NCI-H345 treated with DMSO at 0.1 percent for 48 hours (cell line): ENCODE data around the gene CLEC10A.
"Not testable (repeated sequence)": the region's sequence is repeated elsewhere in the genome, so short reads cannot be mapped to it uniquely, and the experiment has no call there.

Experiments used
- DNase-seq: peaks from one replicate; lab custom pipeline; 2025; ENCODE audit not compliant: unreplicated experiment; lab: John Stamatoyannopoulos, UW

Gene CLEC10A

DNA sequence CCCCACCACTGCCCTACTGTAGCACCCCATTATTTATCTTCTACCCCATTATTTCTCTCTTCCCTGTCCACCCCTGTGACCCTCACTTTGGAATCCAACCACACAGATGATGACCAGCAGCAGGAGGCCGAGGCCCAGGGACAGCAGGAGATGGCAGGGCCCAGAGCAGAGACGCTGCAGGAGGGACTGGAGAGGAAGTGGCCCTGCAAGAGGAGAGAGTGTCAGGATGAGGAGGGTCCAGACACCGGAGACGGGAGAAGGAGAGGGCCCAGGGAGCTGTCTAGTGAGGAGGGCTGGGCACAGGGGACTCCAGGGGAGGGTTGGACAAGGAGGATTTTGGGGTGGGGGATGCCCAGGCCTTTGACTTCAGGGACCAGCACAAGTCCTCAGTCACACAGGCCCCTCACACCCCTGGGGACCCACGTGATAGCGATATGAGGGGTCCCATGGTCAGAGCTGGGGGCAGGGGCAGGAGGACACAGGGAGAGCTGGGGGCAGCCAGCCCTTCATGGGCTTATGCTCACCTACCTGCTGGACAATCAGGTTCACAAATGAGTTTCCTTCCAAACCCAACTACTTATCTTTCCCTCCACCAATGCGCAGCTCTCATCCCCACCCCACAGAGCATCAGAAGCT lies 2.0 kb downstream of the CLEC10A start:
- no peak for DNase-seq

DNA sequence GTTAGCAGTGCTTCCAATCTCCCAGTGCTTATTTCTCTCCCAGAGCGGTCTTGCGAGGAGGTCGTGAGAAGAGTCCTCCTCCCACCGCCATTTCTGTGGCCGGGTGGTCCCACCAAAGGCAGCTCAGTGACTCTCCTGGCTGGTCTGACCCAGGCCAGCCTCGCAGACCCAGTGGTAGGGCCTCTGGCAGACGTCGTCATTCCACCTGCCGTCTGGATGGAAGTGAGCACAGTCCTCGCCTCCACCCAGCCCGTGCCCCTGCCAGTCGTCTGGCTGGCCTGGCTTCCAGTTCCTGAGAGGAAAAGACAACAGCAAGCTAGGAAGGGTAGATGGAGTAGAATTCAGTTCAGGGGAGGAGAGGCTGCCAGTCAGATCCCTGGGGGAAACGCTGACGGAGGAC lies 5.1 kb downstream of the CLEC10A start:
- DNase-seq, result no peak

DNA sequence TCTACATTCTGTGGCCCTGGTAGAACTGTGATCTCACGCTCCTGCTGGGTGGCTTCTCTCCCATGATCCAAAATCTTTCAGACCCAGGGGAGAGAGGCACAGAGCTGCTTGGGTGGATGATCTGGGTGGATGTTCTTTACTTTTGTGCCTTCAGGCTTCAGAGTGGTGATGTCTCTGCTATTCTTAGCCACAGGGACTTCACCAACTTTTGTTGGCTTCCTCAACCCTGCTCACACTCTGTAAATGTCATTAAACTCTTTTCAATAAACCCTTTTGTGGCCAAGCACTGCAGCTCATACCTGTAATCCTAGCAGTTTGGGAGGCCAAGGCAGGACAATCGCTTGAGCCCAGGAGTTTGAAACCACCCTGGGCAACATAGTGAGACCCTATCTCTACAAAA lies 7.6 kb downstream of the CLEC10A start:
- no peak for DNase-seq

DNA sequence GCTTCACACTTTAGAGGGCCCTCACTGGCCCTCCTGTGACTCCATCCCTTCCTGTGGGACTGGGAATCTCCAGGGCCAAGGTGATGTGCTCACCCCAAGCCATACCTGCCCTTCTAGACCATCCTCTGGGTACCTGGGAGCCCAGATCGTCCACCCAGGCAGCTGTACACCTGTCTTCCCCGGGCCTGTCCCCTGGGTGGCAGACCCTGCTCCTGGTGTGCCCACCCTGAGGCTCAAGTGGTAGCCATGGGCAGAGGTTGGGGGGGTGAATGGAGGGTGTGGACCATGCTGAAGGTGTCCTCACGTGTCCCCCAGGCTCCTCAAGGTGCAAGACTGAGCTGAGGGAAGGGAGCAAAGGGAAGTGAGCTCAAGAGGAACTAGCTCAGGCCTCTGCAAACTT lies 9.3 kb downstream of the CLEC10A start:
- no peak for DNase-seq

DNA sequence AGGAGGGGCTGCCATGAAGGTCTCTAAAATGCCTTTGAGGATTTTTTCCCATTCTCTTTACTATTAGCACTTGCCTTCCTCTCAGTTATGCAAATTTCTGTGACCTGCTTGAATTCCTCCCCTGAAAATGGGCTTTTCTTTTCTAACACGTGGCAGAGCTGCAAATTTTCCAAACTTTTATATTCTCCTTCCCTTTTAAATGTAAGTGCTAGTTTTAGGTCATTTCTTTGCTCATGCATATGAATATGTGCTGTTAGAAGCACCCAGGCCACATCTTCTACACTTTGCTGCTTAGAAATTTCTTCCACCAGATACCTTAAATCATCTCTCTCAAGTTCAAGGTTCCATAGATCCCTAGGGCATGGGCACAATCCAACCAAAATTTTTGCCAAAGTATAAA lies 11.8 kb downstream of the CLEC10A start:
- DNase-seq, result no peak

DNA sequence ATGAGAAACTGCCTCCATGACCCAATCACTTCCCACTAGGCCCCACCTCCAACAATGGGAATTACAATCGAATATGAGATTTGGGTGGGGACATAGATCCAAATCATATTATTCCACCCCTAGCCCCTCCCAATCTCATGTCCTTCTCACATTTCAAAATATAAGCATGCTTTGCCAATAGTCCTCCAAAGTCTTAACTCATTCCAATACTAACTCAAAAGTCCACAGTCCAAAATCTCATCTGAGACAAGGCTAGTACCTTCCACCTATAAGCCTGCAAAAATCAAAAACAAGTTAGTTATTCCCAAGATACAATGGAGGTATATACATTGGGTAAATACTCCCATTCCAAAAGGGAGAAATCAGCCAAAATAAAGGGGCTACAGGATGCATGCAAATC lies 12.9 kb downstream of the CLEC10A start:
- DNase-seq, result no peak

DNA sequence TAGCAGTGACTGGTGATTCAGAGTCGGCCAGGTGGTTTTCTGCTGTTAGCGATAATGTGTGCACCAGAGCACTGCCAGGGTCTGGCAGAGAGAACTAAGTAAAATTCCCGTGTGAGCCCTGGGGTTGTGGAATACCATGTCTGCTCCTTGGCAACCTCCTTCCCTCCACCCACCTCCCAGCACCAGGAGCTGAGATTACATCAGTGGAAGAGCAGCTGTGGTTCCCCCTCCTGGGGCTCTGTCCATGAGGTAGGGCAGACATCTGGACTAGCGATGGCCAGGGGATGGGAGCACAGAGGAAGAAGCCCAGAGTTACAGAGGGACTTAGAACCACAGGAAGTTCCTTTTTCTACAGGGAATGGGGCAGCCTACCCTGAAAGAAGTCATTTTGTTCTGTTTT lies 15.8 kb downstream of the CLEC10A start:
- no peak for DNase-seq

DNA sequence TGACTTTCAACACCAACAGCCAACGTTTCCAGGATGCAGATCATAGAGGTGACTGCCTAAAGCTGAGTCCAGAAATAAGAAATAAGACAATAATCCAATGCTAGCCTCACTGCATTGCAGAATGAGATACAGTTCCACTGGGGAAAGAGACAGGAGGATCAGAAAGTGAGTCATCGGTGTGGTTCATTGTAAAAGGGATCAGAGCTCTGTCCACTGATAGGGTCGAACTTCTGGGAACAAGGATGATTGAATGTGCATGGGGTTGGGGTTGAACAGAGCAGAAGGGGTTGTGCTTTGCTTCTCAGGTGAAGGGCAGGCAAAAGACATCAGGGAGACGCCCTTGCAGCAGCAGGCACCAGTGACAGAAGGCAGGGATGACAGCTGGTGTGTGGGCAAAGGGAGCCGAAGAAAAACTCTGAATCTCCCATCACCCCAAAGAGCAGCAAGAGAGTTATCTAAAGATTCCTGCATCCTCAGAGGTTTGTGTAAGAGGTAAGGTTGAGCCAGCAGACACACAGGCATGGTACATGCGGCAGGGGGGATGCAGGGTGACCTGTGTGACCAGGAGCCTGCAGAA lies 16.4 kb downstream of the CLEC10A start:
- no peak for DNase-seq

DNA sequence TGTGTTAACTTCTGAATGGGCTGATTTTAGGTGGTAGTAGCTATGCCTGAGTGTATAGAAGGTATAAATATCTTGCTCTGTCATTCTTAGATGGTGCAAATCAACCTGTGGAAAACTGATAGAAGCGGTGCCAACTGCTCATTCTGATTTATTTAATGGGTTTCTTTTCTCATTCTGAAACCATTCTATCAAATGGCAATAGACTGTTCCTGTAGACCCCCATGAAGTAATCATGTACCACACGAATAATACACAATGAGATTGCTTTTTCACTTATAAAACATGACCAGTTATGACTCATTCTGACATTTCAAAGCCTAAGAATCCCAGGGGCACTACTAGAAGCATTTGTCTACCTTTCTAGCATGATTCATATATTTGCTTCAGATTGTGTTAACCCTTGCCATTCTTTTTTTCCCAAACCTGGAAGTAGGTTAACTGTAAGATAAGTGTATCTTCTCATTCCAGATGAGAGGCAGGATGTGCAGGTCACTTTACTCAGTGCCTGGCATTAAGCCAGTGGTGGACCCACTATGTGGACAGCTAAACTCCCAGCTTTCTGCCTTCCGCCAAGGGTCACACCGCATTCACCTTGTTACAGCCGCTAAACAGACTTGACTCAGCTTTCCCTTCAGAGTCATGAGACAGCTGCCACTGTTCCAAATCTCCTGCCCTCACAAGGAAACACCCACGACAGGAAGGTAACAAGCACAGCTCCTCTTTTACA lies 19.7 kb downstream of the CLEC10A start:
- no peak for DNase-seq

DNA sequence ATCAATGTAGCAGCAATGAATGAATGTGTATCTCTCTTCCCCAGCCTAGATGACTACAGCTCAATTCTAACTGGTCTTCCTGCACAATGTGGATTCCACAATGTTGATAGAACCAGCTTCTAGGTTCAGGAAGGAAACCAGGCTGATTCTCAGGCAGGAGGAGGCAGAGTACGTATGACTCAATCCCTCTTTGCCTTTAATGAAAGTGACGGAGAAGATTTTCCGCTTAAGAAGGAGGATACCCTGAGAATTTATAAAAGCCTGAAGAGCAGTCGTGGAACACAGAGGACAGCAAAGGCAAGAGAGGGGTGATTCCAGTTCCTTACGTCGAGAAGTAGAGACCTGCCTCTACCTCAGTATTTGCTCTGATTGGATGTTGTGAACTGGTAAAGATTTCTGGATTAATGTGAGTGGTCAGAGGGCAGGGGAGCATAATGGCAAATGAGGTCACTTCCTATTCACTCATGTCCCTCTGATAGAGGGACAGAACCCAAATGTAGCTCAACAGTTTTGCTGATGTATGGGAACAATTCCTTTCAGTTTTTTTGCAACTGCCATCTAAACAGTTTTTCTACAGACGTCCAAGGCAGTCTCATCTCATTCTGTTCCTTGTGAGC lies 21.1 kb downstream of the CLEC10A start:
- no peak for DNase-seq

DNA sequence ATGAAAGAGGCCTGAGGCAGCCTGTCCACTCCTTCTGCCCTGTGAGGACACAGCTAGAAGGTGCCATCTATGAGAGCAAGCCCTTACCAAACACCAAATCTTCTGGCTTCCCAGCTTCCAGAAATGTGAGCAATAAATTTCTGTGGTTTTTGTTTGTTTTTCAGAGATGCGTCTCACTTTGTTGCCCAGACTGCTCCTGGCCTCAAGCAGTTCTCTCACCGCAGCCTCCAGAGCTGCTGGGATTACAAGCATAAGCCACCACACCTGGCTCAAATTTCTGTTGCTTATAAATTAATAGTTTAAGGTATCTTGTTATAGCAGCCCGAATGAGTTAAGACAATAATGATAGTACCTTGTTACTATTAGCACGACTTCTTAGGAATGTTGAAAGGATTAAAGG lies 23.7 kb downstream of the CLEC10A start:
- DNase-seq, result no peak

DNA sequence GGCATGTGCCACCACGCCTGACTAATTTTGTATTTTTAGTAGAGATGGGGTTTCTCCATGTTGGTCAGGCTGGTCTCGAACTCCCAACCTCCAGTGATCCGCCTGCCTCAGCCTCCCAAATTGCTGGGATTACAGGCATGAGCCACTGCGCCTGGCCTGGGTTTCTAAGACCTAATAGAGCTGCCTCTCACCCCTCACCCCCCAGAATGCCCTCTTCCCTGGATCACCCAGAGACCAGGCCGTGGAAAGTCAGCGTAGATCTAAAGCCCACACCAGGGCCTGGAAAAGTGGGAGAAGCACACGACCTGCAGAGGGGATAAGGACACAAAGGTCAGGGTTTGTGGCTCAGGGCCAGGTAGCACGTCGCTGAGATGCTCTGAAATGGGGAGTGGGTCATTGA lies 29.5 kb downstream of the CLEC10A start:
- DNase-seq, result not testable (repeated sequence)

DNA sequence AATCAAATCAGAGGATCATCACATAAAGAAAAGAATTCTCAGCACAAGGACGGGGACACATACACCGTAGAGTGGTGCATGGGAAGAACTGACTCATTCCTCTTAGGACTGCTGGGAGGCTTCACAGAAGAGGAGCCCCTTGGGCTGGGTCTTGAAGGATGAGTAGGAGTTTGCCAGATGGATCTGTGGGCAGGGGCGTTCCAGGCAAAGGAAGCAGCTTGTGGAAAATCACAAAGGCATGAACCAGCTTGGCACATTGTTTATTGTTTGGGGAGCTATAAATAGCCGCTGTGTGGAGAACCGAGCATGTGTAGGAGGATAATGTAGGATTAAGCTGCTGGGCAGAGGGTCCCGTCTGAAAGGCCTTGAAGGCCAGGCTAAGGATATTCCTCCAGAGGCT lies 31.1 kb downstream of the CLEC10A start:
- no peak for DNase-seq

DNA sequence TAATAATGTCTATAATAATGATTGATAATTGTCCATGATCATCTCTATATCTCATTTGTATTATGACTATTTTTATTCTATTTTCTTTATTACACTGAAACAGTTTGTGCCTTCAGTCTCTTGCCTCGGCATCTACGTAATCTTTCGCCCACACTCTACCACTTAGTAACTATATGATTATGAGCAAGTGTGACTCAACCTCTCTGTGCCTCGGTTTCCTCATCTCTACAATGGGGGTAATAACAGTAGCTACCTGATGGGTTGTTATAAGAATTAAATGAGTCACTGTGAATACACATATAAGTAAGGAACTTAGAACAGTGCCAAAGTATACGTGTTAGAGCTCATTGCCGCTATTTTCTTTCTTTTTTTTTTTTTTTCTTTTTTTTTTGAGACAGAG lies 32.5 kb downstream of the CLEC10A start:
- no peak for DNase-seq

DNA sequence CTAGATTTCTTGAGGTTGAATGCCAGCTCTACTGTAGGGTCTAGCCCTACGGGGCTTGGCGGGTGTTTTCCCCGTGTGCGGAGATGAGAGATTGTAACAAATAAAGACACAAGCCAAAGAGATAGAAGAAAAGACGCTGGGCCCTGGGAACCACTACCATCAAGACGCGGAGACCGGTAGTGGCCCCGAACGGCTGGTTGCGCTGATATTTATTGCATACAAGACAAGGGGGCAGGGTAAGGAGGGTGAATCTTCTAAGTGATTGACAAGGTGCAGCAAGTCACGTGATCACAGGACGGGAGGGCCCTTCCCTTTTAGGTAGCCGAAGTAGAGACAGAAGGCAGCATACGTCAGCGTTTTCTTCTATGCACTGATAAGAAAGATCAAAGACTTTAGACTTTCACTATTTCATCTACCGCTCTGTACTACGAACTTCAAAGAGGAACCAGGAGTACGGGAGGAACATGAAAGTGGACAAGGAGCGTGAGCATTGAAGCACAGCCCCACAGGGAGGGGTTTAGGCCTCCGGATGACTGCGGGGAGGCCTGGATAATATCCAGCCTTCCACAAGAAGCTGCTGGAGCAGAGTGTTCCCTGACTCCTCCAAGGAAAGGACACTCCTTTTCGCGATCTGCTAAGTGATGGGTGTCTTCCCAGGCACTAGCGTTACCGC lies 33.2 kb downstream of the CLEC10A start:
- DNase-seq, result not testable (repeated sequence)

DNA sequence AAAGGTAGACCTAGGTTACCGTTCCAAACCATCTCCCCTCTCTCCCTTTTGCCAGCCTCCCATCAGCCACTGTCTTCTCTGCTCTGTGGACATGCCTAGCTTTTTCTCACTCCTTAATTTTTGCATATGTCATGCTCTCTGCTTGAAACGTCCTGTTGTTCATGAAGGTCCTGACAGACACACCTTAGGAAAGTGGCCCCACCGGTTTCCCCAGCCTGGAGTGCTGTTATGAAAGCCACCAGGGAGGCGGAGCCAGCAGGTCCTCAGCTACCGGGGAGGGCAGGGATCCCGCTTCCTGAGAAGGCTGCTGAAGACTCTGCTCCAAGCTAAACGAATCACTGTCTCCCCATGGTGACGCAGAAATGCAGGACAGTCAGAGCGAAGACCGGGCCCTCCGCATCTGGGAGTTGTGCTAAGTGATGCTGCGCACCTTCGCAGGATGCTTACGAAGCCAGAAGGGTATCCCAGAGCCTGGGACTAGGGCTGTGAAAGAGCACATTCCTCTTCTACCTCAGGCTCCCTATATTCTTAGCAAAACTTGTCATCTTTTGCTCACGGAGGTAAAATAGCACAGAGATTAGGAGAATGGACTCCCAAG lies 33.8 kb downstream of the CLEC10A start:
- DNase-seq, result peak; percentile 49

DNA sequence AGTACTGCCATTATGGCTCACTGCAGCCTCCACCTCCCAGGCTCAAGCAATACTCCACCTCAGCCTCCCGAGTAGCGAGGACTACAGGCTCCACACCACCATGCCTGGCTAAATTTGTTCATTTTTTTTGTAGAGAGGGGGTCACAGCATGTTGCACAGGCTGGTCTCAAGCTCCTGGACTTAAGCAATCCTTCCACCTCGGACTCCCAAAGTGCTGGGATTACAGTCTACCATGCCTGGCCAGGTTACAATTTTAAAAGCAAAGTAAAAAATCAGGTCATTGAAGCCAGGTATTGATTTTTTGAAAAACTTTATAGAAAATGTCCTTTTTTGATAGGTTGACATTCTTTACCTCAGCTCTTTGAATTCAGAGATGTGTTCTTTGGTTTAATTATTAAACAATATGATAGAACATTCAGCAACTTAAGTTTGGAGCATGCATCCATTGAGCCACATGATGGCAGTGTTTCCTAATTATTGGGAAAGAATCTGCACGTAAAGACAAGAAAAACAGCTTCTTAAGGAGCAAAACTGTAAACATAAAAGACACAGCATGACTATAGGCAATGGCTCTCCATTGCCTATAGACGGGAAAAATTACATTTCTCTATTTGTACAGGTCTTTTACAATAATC lies 34.4 kb downstream of the CLEC10A start:
- DNase-seq, result peak; percentile 49

DNA sequence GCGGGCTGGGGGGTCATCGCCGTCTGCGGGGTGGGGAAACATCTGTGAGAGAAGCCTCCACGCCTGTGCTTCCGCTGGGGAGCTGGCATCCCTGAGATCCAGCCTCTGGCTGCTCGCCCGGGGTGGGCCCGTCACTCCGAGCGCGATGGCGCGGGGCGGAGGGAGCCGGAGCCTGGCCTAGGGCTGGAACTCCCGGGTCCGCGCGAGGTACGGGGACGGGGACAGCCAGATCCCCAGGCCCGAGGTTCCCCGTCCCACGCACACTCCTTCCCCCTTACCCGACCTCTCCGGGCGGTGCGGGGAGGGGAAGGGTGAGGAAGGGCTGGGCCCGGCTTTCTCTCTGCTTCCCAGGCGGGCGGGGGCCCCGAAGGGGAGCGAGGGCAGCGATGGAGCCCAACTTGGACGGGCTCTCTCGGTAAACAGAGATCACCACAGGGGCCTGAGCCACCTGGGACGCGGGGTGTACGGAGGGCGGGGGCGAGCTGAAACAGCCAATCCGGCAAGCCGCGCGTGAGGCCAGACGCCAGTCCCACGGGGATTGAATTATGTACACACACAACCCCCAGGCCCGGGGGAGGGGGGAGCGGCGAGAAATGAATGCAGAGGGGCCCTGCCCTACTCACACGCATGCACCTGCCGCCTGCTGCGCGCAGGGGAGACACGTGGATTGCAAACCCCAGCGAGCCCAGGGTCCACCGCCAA lies 36.4 kb downstream of the CLEC10A start, which contains the start of gene SLC16A11:
SLC16A11 (minus strand) TSS at position 596 of the 702 bp plus-strand sequence; CDS start at position 17, 579 bp downstream.
- peak; percentile 82 for DNase-seq

DNA sequence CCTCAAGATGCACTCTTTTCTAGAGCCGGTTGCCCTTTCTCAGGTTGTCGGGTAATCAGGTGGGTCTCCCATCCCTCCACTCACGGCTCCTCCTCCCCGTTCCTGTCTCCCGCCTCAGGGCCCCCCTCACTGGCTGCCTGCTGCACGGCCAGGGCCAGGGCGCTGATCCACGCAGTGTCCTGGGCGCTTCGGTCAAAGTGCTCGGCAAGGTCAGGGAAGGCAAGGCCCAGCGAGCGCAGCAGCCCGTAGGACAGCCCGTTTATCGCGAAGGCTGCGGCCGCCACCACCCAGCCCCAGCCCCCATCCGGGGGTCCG lies 36.9 kb downstream of the CLEC10A start:
- no peak for DNase-seq

DNA sequence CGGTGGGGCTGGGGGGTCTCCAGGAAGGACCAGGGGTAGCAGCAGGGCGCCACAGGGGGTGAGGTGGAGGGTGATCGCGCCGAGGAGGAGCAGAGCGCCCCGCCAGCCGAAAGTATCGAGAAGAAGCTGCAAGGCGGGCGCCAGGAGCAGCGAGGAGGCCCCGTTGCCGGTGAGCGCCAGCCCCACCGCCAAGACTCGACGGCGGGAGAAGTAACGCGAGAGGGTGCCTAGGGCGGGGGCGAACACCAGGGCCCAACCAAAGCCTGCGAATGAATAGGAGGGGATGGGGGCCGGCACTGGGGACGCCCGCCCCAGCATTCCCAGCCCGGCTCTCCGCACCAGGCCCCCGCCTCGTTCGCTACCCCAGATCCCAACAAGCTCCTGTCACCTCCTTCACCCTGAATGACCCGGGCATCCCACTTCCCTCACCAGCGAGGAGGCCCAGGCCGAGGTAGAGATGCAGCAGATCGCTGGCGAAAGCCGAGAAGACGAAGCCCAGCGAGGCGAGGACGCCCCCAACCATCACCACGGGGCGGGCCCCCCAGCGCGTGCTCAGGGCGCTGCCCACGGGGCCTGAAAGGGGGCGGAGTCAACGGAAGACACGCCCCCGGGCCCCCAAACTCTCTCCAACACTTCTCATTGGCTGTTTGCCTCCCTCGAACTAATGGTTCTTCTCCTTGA lies 37.4 kb downstream of the CLEC10A start:
- DNase-seq, result no peak
